GM18868 (cell line): ENCODE data around the gene SLC2A6.
"Not testable (repeated sequence)": the region's sequence is repeated elsewhere in the genome, so short reads cannot be mapped to it uniquely, and the experiment has no call there.

Experiments
- ATAC-seq: cut with Tn5 transposase; IDR thresholded peaks from one replicate; pipeline ENCODE4 v1.9.1; 2021; ENCODE audit warnings: mild to moderate bottlenecking, moderate library complexity; ENCODE audit not compliant: unreplicated experiment

Gene SLC2A6

DNA sequence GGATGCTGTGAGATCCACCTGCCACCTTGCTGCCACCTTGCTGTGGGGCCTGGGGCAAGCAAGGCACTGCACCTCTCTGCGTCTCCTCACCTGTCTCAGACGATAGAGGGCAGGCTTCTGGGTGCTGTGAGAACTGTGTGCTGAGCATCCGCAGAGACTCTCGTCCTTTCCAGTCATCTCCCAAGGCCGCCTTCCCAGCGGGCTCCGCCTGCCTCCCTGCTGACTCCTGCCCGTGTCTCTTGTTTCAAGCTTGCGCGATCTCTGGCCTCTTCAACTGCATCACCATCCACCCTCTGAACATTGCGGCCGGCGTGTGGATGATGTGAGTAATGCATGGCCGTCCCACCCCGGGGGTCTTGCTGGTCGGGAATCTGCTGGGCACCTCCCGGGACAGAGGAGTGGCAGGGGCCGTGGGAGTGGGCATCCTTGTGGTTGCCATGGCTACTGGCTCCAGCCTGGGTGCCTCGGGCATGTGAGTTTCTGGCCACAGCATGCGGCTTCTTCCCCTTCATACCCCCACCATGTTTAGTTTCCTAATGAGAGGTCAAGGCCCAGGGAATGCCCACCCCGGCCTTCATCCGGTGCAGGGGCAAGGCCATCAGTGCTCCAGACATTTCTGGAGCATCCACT is 15.6 kb downstream of the SLC2A6 start:
- no peak for ATAC-seq

DNA sequence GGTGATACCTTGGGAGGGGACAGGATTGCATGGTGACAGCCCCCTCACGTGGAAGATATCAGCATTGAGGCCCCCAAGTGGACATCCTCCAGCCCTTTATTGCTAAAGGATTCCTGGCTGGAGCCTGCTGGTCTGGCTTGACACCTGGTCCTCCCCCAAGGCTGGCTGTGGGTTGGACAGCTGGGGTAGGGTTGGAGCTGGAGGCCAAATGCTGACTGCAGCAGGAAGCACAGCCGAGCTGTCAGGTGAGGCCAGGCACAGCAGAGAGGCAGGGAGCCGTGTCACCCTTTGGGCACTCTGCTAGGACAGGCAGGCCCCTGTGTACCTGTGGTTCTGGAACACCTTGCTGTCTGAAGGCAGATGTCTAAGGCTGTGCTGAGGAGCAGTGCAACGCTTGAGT is 16.9 kb downstream of the SLC2A6 start:
- ATAC-seq: no peak

DNA sequence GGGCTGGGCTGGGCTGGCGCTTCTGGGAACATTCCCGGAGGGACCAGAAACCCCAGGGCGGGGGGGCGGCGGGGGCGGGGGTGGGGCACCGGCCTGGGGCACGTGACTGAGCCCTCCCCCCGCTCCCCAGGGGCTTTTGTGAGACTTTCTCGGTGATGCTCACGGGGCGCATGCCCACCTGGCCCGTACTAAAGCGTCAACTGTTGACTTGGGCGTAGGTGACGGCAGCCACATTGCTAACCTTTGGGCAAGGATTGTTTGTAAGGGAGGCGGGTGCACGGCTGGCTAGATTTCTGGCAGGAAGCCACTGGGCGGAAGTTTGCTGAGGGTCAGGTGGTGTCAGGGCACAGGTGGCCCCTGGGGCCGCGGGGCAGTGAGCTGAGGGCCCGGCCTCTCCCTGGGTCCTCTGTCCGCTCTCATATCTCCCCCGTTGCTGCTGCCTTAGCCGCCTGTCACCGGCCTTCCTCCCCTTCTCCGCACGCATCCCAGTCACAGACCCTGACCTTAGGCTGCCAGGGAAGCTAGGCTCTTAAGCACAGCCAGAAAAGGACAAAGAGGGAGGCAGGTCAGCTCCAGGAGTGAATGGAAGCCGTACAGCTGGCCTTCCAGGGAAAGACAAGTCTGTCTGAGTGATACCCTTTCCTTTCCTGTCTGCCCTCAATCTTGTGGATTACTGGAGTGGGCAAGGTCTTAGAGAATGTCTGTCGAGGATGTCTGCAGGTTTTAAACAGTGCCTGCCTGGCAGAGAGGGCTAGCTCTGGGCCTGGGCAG is 18.3 kb downstream of the SLC2A6 start:
- peak; percentile 18 for ATAC-seq

DNA sequence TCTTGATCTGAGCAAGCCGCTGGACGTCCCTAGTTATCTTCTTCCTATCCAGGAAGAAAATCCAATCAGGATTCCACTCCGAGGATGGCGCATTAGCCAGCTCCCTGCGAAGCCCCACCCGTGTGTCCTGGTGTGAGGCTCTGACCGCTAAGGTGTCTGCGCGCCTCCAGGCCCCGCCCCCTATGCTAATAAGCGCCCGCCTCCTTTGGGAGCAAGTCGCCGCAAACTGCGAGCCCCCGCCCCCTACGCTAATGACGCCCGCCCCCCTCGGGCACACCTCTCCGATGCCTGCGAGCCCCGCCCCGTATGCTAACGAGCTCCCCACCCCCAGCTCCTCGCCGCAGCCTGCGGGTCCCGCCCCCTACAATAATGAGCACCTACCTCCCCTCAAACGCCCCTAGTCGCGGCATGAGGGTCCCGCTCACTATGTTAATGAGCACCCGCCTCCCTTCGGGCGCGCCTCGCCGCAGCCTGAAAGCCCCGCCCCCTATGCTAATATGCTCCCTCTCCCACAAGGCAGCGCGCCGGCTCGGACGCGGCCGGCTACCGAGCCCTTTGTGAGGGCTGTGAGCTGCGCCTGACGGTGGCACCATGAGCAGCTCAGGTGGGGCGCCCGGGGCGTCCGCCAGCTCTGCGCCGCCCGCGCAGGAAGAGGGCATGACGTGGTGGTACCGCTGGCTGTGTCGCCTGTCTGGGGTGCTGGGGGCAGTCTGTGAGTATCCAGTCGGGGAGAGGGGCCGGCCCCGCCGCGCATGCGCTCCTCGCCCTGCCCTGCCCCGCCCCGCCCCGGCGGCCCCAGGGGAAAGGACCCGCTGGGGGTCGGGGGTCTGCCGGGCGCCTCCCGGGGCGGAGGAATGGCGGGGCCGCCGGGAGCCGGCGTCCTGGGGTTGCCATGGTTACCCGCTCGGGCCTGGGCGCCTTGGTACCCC is 19.2 kb downstream of the SLC2A6 start, which contains the start of gene CACFD1:
Gene CACFD1, plus strand, starts transcription at position 503 of the 929 bp plus-strand sequence. Its CDS starts 89 bp downstream, at position 592.
- peak; percentile 75 for ATAC-seq

DNA sequence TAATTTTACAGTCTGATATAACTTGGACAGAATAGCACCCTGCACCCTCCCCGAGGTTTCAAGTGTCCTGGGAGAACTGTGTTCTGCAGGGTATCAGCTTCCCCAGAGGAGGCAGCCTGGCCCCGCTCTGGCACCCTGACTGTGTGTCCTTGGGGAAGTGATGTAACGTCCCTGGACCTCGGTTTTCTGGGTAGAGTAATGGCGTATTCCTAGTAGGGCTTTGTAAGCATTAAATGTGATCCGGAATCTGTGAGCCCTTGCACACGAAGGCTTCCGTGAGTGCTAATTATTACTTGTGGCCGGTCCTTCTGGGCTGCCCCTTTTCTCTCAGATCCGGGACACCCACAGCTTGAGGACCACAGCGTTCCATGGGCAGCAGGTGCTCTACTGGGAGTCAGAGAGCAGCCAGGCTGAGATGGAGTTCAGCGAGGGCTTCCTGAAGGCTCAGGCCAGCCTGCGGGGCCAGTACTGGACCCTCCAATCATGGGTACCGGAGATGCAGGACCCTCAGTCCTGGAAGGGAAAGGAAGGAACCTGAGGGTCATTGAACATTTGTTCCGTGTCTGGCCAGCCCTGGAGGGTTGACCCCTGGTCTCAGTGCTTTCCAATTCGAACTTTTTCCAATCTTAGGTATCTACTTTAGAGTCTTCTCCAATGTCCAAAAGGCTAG is 20.1 kb downstream of the SLC2A6 start:
- ATAC-seq: no peak

DNA sequence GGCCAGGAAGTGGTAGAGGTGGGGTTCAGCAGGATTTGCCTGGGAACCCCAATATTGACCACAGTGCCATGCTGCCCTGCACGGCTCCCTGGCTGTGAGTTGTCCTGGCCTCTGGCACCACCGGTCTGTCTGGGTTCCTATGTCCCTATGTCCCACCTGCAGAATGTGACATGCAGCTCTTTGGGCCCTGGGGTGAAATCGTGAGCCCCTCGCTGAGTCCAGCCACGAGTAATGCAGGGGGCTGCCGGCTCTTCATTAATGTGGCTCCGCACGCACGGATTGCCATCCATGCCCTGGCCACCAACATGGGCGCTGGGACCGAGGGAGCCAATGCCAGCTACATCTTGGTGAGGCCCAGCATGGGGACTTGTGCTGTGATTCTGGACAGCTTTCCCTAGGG is 21.2 kb downstream of the SLC2A6 start:
- no peak for ATAC-seq

DNA sequence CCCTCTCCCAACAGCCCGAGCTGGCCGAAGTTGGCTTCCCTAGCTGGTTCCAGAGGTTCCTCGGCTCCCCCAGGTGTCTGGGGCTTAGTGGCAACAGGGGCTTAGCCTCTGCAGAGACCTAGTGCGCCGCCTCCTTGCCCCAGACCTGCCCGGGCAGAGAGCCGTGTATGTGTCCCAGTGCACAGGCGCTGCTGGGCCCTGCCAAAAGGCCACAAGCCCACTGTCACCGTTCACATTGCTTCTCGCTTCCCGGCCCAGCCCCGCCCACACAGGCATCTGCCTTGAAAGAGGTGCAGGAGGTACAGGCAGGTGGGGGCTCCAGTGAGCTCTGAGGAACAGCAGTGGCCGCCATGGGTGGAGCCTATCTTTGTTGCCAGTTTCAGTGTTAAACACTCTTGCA is 21.7 kb downstream of the SLC2A6 start:
- no peak for ATAC-seq

DNA sequence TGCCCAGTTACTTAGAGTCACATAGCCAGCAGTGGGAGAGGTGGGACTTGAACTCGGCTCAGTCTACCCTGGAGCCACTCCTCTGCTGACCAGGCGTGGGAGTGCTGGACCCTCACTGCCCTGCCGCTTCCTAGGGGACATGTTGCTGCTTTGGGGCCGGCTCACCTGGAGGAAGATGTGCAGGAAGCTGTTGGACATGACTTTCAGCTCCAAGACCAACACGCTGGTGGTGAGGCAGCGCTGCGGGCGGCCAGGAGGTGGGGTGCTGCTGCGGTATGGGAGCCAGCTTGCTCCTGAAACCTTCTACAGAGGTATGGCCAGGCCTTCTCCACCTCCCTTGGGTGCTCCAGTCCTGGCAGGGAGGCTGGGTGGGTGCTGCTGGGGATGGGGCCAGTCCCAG is 22.5 kb downstream of the SLC2A6 start:
- no peak for ATAC-seq

DNA sequence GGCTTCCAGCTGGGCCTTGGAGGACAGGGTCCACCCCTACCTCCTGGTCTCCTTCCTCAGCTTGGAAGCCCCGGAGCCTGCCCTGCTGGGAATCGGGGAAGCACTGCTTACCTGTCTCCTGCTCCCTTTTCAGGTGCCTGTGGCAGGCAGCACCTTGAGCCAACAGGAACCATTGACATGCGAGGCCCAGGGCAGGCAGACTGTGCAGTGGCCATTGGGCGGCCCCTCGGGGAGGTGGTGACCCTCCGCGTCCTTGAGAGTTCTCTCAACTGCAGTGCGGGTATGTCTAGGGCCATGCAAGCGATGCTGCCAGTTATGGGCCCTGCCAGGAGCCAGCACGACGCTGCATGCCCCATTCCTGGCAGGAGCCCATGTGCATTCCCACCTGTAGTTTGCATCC is 23.0 kb downstream of the SLC2A6 start:
- no peak for ATAC-seq

DNA sequence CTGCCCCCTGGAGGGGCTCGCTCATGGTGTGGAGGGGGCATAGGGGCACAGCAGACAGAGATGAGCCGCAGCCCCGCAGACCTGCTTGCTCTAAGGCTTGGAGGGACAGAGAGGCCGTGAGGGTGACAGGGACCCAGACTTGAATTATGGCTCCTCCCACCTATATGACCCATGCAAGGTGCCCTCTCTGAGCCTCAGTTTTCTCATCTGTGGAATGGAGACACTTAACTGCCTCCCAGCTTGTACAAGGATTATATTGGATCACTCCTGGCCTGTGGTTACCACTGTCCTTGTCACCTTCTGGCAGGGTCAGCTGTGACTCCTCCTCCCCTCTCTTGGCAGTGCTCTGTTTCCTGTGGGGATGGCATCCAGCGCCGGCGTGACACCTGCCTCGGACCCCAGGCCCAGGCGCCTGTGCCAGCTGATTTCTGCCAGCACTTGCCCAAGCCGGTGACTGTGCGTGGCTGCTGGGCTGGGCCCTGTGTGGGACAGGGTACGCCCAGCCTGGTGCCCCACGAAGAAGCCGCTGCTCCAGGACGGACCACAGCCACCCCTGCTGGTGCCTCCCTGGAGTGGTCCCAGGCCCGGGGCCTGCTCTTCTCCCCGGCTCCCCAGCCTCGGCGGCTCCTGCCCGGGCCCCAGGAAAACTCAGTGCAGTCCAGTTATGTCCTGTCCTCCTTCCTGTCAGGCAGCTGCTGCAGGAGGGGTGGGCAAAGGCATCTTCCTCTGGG is 23.8 kb downstream of the SLC2A6 start:
- ATAC-seq: no peak

DNA sequence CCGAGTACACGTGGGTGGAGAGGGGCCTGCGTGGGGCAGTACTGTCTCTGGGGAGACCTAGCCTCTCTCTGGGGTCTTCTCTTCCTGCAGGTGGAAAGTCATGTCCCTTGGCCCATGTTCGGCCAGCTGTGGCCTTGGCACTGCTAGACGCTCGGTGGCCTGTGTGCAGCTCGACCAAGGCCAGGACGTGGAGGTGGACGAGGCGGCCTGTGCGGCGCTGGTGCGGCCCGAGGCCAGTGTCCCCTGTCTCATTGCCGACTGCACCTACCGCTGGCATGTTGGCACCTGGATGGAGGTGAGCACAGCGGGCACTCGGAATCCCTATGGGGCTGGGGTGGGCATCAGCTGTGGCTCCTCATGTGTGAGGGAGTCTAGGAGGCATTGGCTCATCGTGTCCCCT is 24.6 kb downstream of the SLC2A6 start:
- no peak for ATAC-seq

DNA sequence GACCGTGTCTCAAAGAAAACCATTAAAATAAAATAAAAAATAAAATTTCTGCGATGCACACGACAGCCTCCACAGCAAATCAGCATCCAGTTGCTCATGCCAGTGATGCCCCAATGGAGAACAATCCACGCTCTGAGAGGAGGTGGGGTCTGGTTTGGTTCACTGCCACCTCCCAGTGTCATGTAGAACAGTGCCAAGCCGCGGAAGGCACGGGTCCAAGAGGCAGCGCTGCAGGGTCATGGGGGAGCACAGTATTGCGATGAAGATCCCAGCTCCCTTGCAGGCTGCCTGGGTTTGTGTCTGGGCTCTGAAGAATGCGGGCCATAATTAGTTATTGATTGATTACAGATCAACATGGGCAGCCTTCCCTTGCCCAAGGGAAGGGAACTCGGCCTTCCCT is 25.2 kb downstream of the SLC2A6 start:
- ATAC-seq: no peak

DNA sequence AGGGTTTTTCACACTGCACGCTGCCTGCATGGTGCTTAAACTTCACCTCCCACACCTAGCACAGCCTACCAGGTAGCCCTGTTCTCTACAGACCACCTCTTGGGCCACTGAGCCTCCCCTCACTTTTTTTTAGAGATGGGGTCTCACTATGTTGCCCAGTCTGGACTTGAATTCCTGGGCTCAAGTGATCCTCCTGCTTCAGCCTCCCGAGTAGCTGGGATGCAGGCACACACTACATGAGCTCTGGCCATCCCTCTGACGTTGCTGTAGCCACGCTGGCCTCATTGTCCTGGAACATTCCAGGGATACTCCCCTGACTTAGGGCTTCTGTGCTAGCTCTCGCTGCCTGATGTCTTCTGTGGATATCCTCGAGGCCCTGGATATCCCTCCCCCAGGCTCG is 26.3 kb downstream of the SLC2A6 start:
- ATAC-seq: no peak

DNA sequence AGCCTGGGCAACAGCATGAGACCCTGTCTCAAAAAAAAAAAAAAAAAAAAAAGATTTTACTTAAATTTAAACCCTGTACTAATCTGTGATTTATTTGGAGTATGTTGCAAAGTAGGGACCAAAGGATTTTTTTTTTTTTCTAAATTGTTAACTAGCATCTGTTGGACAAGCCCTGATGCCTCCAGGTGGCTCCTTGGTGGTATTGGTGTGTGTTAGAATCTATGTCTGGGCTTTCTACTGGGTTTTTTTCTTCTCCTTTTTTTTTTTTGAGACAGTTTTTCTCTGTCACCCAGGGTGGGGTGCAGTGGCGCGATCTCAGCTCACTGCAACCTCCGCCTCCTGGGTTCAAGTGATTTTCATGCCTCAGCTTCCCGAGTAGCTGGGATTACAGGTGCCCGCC is 27.0 kb downstream of the SLC2A6 start:
- ATAC-seq: not testable (repeated sequence)

DNA sequence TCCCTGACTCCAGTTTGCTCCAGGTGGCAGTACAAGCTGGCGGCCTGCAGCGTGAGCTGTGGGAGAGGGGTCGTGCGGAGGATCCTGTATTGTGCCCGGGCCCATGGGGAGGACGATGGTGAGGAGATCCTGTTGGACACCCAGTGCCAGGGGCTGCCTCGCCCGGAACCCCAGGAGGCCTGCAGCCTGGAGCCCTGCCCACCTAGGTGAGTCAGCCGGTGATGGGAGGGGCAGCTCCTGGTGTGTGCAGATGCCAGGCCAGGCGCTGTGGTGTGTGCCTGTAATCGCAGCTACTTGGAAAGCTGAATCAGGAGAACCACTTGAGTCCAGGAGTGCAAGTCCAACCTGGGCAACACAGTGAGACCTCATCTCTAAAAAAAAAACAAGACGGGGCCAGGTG is 29.1 kb downstream of the SLC2A6 start:
- no peak for ATAC-seq

DNA sequence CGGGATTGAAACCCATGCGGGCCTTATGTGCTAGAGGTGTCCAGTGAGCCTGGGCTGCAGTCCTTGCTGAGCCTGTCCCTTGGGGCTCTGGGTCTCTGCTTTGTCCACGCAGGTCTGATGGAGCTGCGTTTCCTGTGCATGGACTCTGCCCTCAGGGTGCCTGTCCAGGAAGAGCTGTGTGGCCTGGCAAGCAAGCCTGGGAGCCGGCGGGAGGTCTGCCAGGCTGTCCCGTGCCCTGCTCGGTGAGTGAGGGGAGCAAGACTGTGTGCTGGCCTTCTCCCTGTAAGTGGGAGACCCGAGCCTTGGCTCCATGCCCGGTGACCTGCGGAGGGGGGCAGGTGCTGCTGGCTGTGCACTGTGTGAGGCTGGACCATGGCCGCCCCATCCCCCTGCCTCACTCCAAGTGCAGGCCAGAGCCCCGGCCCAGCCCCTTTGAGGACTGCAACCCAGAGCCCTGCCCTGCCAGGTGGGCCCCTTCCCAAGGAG is 30.4 kb downstream of the SLC2A6 start:
- ATAC-seq: no peak

DNA sequence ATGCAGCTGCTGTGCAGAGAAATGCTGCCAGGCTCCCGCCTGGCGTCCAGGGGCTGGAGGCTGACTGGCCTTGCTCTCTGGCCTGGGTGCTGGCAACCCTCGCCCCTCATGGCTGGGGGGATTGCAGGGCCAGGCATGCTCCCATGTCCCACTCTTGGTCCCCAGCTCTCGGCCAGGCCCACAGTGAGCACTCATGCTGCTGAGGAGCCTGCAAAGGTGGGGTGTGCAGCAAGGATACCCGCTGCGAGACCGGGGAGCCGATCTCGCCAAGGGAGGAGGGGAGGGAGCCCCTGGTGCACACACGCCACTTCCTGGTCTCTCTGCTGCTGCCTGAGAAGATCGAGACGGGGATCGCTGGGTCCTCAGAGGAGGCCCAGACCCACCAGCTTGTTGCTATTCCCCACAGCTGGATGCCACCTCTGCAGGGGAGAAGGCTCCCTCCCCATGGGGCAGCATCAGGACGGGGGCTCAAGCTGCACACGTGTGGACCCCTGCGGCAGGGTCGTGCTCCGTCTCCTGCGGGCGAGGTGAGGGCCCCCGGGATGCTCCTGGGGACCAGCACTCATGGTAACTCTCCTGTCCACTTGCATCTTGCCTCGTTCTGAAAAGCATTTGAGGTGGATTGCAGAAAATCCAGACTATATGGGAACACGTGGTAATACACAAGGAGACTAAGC is 33.5 kb downstream of the SLC2A6 start:
- ATAC-seq: no peak

DNA sequence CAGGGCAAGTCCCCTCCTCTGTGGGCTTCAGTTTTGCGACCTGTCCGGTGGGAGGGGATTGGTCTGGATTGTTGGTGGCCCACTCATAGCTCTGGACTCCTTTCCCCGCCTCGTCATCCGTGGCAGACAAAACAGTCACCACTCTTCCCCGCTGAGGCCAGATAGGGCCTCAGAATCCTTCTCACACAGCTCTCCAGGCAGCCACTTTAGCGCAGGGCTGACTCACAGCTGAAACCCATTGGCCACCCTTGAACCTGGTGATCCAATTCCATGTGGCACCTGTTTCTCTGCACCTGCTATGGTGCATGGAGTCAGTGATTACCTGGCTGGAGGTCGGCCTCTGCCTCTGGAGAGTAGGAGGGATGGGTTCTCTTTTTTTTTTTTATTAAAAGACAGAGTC is 34.9 kb downstream of the SLC2A6 start:
- no peak for ATAC-seq

DNA sequence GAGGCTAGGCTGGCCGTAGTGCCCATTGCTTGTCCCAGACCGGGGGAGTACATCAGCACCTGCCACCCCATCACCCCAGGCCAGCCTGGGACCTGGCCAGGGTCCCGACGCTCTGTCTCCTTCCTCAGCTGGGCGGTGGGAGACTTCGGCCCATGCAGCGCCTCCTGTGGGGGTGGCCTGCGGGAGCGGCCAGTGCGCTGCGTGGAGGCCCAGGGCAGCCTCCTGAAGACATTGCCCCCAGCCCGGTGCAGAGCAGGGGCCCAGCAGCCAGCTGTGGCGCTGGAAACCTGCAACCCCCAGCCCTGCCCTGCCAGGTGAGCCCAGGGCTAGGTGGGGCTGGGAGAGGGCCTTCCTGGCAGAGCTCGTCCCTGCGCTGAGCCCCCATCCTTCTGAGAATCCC is 35.7 kb downstream of the SLC2A6 start:
- no peak for ATAC-seq

DNA sequence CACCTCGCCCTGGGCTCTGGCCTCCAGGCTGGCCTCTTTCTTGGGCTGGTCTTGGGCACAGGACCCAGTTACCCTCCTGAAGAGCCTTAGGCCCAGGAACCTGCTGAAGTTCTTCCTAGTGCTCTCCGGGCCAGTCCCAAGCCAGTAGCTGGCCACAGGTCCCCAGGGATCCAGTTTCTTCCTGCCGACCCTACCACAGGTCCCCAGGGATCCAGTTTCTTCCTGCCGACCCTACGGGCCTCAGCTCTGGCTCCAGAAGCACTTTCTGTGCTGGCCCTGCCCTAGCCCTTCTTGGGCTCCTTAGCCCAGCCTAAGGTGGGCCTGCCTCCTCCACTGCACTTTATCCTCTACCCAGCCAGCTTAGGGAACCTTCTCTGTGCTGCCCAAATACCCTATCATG is 37.3 kb downstream of the SLC2A6 start:
- no peak for ATAC-seq
